K562 (cell line): ENCODE results near the gene LONRF2. TPM values are rescaled to one million over a fixed set of nuclear protein-coding genes. Genes with fewer than 3 reads are reported as not detected.
A peak's percentile ranks its signal among the peaks of the same experiment; 100 is the strongest.

Experiments used
- MYNN ChIP-seq, 2 experiments: sonication (generic); formaldehyde crosslinking in 1 of 2; IDR thresholded peaks; 2 replicates each; pipeline versions ENCODE4 v1.5.0 to v1.6.1; 2016 to 2020; ENCODE audit warnings: antibody characterized with exemption in 1 of 2, missing genetic modification reagents in 1 of 2
- NFIX ChIP-seq: fragments of 250-450 bp; sonication (Bioruptor Pico); IDR thresholded peaks from 2 replicates; pipeline ENCODE4 v1.4.0; 2020; ENCODE audit warnings: low read depth, mild to moderate bottlenecking, moderate library complexity
- polyA plus RNA-seq, 8 experiments: library from polyadenylated mRNA; depleted of rRNA in 4 of 8; stranded (reverse) in 5 of 8; unstranded in 3 of 8; fragments of >200 nt; fragmentation: Nextera tagmentation in 2 of 8; fragmentation: Illumina TruSeq in 1 of 8; extraction: Ambion mirVana in 2 of 8; extraction: Trizol in 1 of 8; gene quantifications; 2 replicates each; pipeline versions ENCODE4 v1.2.1 to v1.2.3, GENCODE V29; 2011 to 2014; ENCODE audit warnings: inconsistent platforms in 1 of 8, missing spikeins in 1 of 8
- total RNA-seq, 7 experiments: library from RNA; depleted of rRNA in 6 of 7; stranded (reverse); fragments of >200 nt in 6 of 7; fragmentation: Illumina TruSeq in 2 of 7; extraction: Trizol in 2 of 7; gene quantifications; 2 replicates each; pipeline versions ENCODE4 v1.2.1 to v1.2.3, GENCODE V29; 2011 to 2021; ENCODE audit warnings: low replicate concordance in 1 of 7
- TF ChIP-seq, protein P1 (sequence below), 2 experiments: IDR thresholded peaks; 2 replicates each; pipeline ENCODE4 v1.6.1; 2011; ENCODE audit warnings: borderline replicate concordance in 1 of 2, control low read depth in 1 of 2, low read depth in 1 of 2, low read length in 1 of 2, mild to moderate bottlenecking in 1 of 2, mixed read lengths in 1 of 2, moderate library complexity in 1 of 2; ENCODE audit not compliant: insufficient read depth in 1 of 2, insufficient read length in 1 of 2, poor library complexity in 1 of 2, severe bottlenecking in 1 of 2; ENCODE audit errors: extremely low read depth in 1 of 2
- TF ChIP-seq, protein P2 (sequence below), 3 experiments: IDR thresholded peaks in 2 of 3; conservative IDR thresholded peaks in 1 of 3; 2 replicates each; pipeline ENCODE4 v1.5.1; 2011 to 2012; ENCODE audit warnings: low read length in 3 of 3, mild to moderate bottlenecking in 3 of 3, control low read depth in 2 of 3, improper control_type of control experiment in 1 of 3, inconsistent platforms in 1 of 3, low read depth in 1 of 3, mixed read lengths in 1 of 3, moderate library complexity in 1 of 3; ENCODE audit not compliant: insufficient read depth in 2 of 3
- TF ChIP-seq, protein P3 (sequence below), 2 experiments: fragments of 450-650 bp in 1 of 2; IDR thresholded peaks; 2 replicates each; pipeline ENCODE4 v1.6.1; 2011 to 2017; ENCODE audit warnings: low read depth in 2 of 2, antibody characterized with exemption in 1 of 2, borderline replicate concordance in 1 of 2, low read length in 1 of 2, mild to moderate bottlenecking in 1 of 2, mixed read lengths in 1 of 2; ENCODE audit not compliant: control insufficient read depth in 1 of 2

Gene LONRF2
- total and polyA plus RNA-seq, 9 of the 15 experiments (the other 6 are each of a cell fraction or from before 2014, with no cell fraction given) = 0.35 to 5.0 (median 2.7) TPM

DNA sequence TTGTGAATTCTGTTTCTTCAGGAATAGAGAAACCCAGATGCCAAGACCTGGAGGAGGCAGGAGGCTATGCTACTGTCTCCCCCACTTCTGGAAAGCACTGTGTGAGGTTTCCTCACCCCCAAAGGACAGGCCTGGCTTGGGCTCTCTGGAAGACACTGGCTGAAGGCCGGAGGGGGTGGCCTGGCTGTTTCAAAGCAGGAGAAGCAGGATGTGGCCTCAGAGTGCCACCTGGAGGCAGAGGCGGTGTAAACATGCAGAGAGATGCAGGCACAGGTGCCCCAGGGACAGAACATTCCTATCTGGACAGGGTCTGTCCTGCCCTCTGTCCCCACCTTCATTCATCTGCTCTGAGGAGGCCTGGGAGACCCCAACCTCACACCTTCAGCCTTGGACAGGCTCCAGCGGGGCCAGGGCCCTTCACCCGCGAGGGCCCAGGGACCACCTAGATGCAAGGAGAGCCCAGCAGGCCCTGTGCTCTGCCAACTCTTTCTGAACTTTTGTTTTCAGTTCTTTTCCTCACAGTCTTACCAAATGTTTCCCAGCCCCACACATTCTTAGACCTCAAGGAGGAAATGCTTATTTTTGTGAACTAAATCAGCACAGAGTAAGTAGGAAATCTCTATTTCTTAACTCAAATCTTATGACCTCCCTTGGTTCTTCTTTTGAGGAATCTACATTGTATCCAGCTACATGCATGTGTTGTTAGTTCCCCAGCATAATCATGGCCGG is 79.2 kb downstream of the LONRF2 start (continued):
- TF ChIP-seq, protein P1, sequence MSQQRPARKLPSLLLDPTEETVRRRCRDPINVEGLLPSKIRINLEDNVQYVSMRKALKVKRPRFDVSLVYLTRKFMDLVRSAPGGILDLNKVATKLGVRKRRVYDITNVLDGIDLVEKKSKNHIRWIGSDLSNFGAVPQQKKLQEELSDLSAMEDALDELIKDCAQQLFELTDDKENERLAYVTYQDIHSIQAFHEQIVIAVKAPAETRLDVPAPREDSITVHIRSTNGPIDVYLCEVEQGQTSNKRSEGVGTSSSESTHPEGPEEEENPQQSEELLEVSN (IDR thresholded peaks at IDR 0.05; ENCODE audit: borderline replicate concordance in 1 of 2, extremely low read depth in 1 of 2, insufficient read depth in 1 of 2, insufficient read length in 1 of 2, low read depth in 1 of 2, low read length in 1 of 2, poor library complexity in 1 of 2, severe bottlenecking in 1 of 2) = no peak
- TF ChIP-seq, protein P2, sequence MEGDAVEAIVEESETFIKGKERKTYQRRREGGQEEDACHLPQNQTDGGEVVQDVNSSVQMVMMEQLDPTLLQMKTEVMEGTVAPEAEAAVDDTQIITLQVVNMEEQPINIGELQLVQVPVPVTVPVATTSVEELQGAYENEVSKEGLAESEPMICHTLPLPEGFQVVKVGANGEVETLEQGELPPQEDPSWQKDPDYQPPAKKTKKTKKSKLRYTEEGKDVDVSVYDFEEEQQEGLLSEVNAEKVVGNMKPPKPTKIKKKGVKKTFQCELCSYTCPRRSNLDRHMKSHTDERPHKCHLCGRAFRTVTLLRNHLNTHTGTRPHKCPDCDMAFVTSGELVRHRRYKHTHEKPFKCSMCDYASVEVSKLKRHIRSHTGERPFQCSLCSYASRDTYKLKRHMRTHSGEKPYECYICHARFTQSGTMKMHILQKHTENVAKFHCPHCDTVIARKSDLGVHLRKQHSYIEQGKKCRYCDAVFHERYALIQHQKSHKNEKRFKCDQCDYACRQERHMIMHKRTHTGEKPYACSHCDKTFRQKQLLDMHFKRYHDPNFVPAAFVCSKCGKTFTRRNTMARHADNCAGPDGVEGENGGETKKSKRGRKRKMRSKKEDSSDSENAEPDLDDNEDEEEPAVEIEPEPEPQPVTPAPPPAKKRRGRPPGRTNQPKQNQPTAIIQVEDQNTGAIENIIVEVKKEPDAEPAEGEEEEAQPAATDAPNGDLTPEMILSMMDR (IDR thresholded peaks at IDR 0.05 in 2 of 3, conservative IDR thresholded peaks at IDR 0.05 in 1 of 3; ENCODE audit: insufficient read depth in 2 of 3, low read depth in 1 of 3, low read length in 3 of 3) = peak; percentile 72 to 79 (median 78)
- no peak for TF ChIP-seq NFIX
- TF ChIP-seq MYNN (IDR thresholded peaks at IDR 0.05) = no peak
- TF ChIP-seq MYNN (CRISPR knock-in tag; IDR thresholded peaks at IDR 0.05) = no peak
- TF ChIP-seq, protein P3, sequence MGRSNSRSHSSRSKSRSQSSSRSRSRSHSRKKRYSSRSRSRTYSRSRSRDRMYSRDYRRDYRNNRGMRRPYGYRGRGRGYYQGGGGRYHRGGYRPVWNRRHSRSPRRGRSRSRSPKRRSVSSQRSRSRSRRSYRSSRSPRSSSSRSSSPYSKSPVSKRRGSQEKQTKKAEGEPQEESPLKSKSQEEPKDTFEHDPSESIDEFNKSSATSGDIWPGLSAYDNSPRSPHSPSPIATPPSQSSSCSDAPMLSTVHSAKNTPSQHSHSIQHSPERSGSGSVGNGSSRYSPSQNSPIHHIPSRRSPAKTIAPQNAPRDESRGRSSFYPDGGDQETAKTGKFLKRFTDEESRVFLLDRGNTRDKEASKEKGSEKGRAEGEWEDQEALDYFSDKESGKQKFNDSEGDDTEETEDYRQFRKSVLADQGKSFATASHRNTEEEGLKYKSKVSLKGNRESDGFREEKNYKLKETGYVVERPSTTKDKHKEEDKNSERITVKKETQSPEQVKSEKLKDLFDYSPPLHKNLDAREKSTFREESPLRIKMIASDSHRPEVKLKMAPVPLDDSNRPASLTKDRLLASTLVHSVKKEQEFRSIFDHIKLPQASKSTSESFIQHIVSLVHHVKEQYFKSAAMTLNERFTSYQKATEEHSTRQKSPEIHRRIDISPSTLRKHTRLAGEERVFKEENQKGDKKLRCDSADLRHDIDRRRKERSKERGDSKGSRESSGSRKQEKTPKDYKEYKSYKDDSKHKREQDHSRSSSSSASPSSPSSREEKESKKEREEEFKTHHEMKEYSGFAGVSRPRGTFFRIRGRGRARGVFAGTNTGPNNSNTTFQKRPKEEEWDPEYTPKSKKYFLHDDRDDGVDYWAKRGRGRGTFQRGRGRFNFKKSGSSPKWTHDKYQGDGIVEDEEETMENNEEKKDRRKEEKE (IDR thresholded peaks at IDR 0.05; ENCODE audit: borderline replicate concordance in 1 of 2, control insufficient read depth in 1 of 2, low read depth in 2 of 2, low read length in 1 of 2) = no peak
